MM.1S (cell line): ENCODE data around the gene MNX1.

ENCODE experiments used
- DNase-seq: peaks from one replicate; pipeline ENCODE4 v3.0.0-alpha.2; 2015
- H2AFZ ChIP-seq: fragments of 300-600 bp; sonication (generic); 2 replicates; pipeline ENCODE4 v1.6.0; 2016; ENCODE audit warnings: antibody characterized with exemption, low read length
- H3F3A ChIP-seq: fragments of 300-600 bp; sonication (generic); 2 replicates; pipeline ENCODE4 v1.6.1; 2016; ENCODE audit warnings: mild to moderate bottlenecking, antibody characterized with exemption, low read length, moderate library complexity, mixed read lengths; ENCODE audit not compliant: insufficient read depth
- H3K27ac ChIP-seq: fragments of 300-600 bp; sonication (generic); 2 replicates; pipeline ENCODE4 v1.5.1; 2016; ENCODE audit warnings: mild to moderate bottlenecking, low read length
- H3K27me3 ChIP-seq: fragments of 300-600 bp; sonication (generic); replicated peaks from 2 replicates; pipeline ENCODE4 v1.6.0; 2016; ENCODE audit warnings: low read length; ENCODE audit not compliant: insufficient read depth
- H3K36me3 ChIP-seq: fragments of 300-600 bp; sonication (generic); replicated peaks from 2 replicates; pipeline ENCODE4 v1.6.1; 2016; ENCODE audit warnings: mild to moderate bottlenecking, low read length, mixed read lengths; ENCODE audit not compliant: insufficient read depth
- H3K4me1 ChIP-seq: fragments of 300-600 bp; sonication (generic); 2 replicates; pipeline ENCODE4 v1.6.1; 2016; ENCODE audit warnings: low read length, mixed read lengths
- H3K4me2 ChIP-seq: fragments of 300-600 bp; sonication (generic); 2 replicates; pipeline ENCODE4 v1.6.0; 2016; ENCODE audit warnings: low read depth, low read length
- H3K4me3 ChIP-seq: fragments of 300-600 bp; sonication (generic); 2 replicates; pipeline ENCODE4 v1.5.1; 2016; ENCODE audit warnings: low read length, mixed read lengths
- H3K79me2 ChIP-seq: fragments of 300-600 bp; sonication (generic); 2 replicates; pipeline ENCODE4 v1.6.1; 2016; ENCODE audit warnings: mixed run types, low read length, mixed read lengths
- H3K9ac ChIP-seq: fragments of 300-600 bp; sonication (generic); 2 replicates; pipeline ENCODE4 v1.6.1; 2016; ENCODE audit warnings: low read length, mixed read lengths
- H3K9me2 ChIP-seq: fragments of 300-600 bp; sonication (generic); replicated peaks from 2 replicates; pipeline ENCODE4 v1.6.1; 2016; ENCODE audit warnings: mild to moderate bottlenecking, low read length, mixed read lengths; ENCODE audit not compliant: insufficient read depth
- H3K9me3 ChIP-seq: fragments of 300-600 bp; sonication (generic); replicated peaks from 2 replicates; pipeline ENCODE4 v1.6.1; 2016; ENCODE audit warnings: mild to moderate bottlenecking, low read length, mixed read lengths; ENCODE audit not compliant: insufficient read depth
- H4K20me1 ChIP-seq: fragments of 300-600 bp; sonication (generic); 2 replicates; pipeline ENCODE4 v1.6.1; 2016; ENCODE audit warnings: mild to moderate bottlenecking, low read length, moderate library complexity, mixed read lengths; ENCODE audit not compliant: insufficient read depth
- CTCF ChIP-seq: fragments of 300-600 bp; sonication (generic); IDR thresholded peaks from 2 replicates; pipeline ENCODE4 v1.5.1; 2016; ENCODE audit warnings: antibody characterized with exemption, low read length, mixed read lengths
- EZH2 ChIP-seq: fragments of 300-600 bp; sonication (generic); optimal IDR thresholded peaks from 2 replicates; pipeline ENCODE3; 2017; ENCODE audit warnings: low read depth, mild to moderate bottlenecking, antibody characterized with exemption, low read length, mixed read lengths
- EZH2phosphoT487 ChIP-seq: fragments of 300-600 bp; sonication (generic); IDR thresholded peaks from 2 replicates; pipeline ENCODE4 v1.6.1; 2018; ENCODE audit warnings: antibody characterized with exemption, low read length

Gene MNX1

DNA sequence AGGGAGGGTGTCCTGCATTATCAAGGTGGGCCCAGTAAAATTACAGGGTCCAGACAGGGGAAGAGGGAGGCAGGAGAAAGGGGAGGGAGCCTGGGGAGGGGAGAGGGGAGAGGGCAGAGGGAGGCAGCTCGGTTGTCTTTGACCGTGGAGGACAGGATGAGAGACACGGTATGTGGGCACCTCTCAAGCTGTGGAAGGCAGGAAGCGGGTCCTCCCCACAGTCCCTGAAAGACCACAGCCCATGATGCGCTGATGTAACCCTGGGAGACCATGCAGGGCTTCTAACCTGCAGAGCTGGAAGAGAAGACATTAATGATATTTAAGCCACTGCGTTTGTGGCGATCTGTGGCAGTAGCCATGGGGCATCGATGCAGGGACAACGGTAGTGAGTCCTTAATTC is 27.2 kb upstream of the MNX1 start:
- no peak overlapping the region for H3K9ac ChIP-seq
- TF ChIP-seq EZH2: no peak
- TF ChIP-seq EZH2phosphoT487: no peak
- no peak for TF ChIP-seq CTCF
- no peaks in the 10 kb centered on the region for H3K9me3 ChIP-seq

DNA sequence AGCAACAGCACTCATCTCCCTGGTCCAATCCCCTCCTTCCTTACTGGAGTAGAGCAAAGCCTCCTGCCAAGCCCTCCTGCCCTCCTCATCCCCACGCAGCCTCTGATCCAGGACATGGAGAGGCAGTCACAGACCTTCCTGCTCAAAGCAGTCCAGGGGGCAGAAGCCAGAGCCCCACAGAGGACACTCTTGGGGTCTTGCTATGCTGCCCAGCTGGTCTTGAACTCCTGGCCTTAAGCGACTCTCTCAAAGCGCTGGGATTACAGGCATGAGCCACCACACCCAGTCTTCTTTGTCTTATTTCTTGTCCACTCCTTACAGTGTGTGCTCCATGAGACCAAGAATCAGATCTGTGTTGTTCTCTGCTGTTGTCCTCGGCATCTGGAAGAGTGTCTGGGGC is 26.6 kb upstream of the MNX1 start:
- Histone ChIP-seq H3K27me3 (no peaks in the 10 kb centered on the region), H3K9me3 (no peaks in the 10 kb centered on the region), H3K79me2 (no peaks in the 10 kb centered on the region), H4K20me1 (no peaks in the 10 kb centered on the region), H3K4me1 (peaks cover 10% of the 10 kb centered on the region; the same call in 1 of the 2 replicates), H3F3A (no peaks in the 10 kb centered on the region), H3K4me3 (no peak overlapping the region), H3K4me2 (no peak overlapping the region), H2AFZ (no peak overlapping the region), H3K9ac (no peak overlapping the region), H3K36me3 (no peaks in the 10 kb centered on the region), H3K27ac (no peak overlapping the region), H3K9me2 (no peaks in the 10 kb centered on the region)
- TF ChIP-seq EZH2: no peak
- no peak for DNase-seq

More for the DNA sequence above, 27.2 kb upstream of the MNX1 start:
- H3K9me2 ChIP-seq: no peaks in the 10 kb centered on the region
- H4K20me1 ChIP-seq: no peaks in the 10 kb centered on the region
- no peak overlapping the region for H3K4me2 ChIP-seq
- no peaks in the 10 kb centered on the region for H3K27me3 ChIP-seq
- H2AFZ ChIP-seq: no peak overlapping the region
- no peaks in the 10 kb centered on the region for H3F3A ChIP-seq
- no peak overlapping the region for H3K27ac ChIP-seq
- DNase-seq: no peak
- H3K4me1 ChIP-seq: peaks cover 10% of the 10 kb centered on the region; the same call in 1 of the 2 replicates
- H3K79me2 ChIP-seq: no peaks in the 10 kb centered on the region
- H3K4me3 ChIP-seq: no peak overlapping the region
- H3K36me3 ChIP-seq: no peaks in the 10 kb centered on the region

GRCh38 chr7:157035979-157036378 is 25.5 kb upstream of the MNX1 start:
- Histone ChIP-seq H3K4me2 (no peak overlapping the region), H3K79me2 (no peaks in the 10 kb centered on the region), H3K9ac (no peak overlapping the region), H3K27me3 (no peaks in the 10 kb centered on the region), H4K20me1 (no peaks in the 10 kb centered on the region), H3F3A (no peaks in the 10 kb centered on the region), H2AFZ (no peak overlapping the region), H3K27ac (no peak overlapping the region), H3K9me2 (no peaks in the 10 kb centered on the region), H3K36me3 (no peaks in the 10 kb centered on the region), H3K4me3 (no peak overlapping the region), H3K4me1 (peaks cover 10% of the 10 kb centered on the region; the same call in 1 of the 2 replicates), H3K9me3 (no peaks in the 10 kb centered on the region)
- DNase-seq: no peak
- TF ChIP-seq EZH2phosphoT487 (no peak), CTCF (no peak), EZH2 (no peak)

- no peak overlapping the region; the same call in 1 of the 2 replicates for H3K4me3 ChIP-seq
- H3K36me3 ChIP-seq: no peaks in the 10 kb centered on the region
- peak overlapping the region; percentile 8; the same call in 1 of the 2 replicates for H3K4me2 ChIP-seq
- H2AFZ ChIP-seq: peak overlapping the region; percentile 2; the same call in 1 of the 2 replicates
- H3K79me2 ChIP-seq: no peaks in the 10 kb centered on the region
- H3K9me2 ChIP-seq: no peaks in the 10 kb centered on the region
- H3K9me3 ChIP-seq: no peaks in the 10 kb centered on the region
- H3K9ac ChIP-seq: no peak overlapping the region
- DNase-seq: peak; percentile 70
- H3K27me3 ChIP-seq: no peaks in the 10 kb centered on the region
- no peaks in the 10 kb centered on the region for H3F3A ChIP-seq
- peak overlapping the region; percentile 11; the same call in 1 of the 2 replicates for H3K27ac ChIP-seq
- TF ChIP-seq EZH2 (no peak), CTCF (no peak), EZH2phosphoT487 (no peak)
- H3K4me1 ChIP-seq: peaks cover 10% of the 10 kb centered on the region; the same call in 1 of the 2 replicates
- no peaks in the 10 kb centered on the region for H4K20me1 ChIP-seq
Measured at GRCh38 chr7:157035302-157035701, 24.8 kb upstream of the MNX1 start.
